ENCODE data around the gene CPB1. TPM values are rescaled to one million over a fixed set of nuclear protein-coding genes. Genes with fewer than 3 reads are reported as not detected.

CPB1 gene
- total RNA-seq, 1 donor from 2014 or later: 11.9 TPM

GRCh38 chr3:148880681-148881080 is 53.1 kb downstream of the CPB1 start:
- no peaks in the 10 kb centered on the region for H3K27me3 Mint-ChIP-seq (ENCODE audit: low read depth)
- peaks cover 24% of the 10 kb centered on the region for H3K4me1 Mint-ChIP-seq
- H3K9me3 Mint-ChIP-seq: no peaks in the 10 kb centered on the region
- no peak overlapping the region for H3K27ac Mint-ChIP-seq
- no peak overlapping the region for H3K4me3 Mint-ChIP-seq
- TF ChIP-seq CTCF (IDR thresholded peaks at IDR 0.05; ENCODE audit: unreplicated experiment): no peak
- H3K36me3 Mint-ChIP-seq: no peaks in the 10 kb centered on the region
- no peak for DNase-seq (ENCODE audit: low spot score in 2 of 2, unreplicated experiment in 2 of 2)

- H3K4me1 Mint-ChIP-seq: peaks cover 24% of the 10 kb centered on the region
- no peak overlapping the region for H3K27ac Mint-ChIP-seq
- TF ChIP-seq CTCF (IDR thresholded peaks at IDR 0.05; ENCODE audit: unreplicated experiment): no peak
- H3K4me3 Mint-ChIP-seq: no peak overlapping the region
- H3K9me3 Mint-ChIP-seq: no peaks in the 10 kb centered on the region
- no peak for DNase-seq (ENCODE audit: low spot score in 2 of 2, unreplicated experiment in 2 of 2)
- no peaks in the 10 kb centered on the region for H3K36me3 Mint-ChIP-seq
- H3K27me3 Mint-ChIP-seq (ENCODE audit: low read depth): no peaks in the 10 kb centered on the region
Observed at GRCh38 chr3:148881286-148881685, 53.7 kb downstream of the CPB1 start.

- H3K27ac Mint-ChIP-seq: no peak overlapping the region
- no peak for DNase-seq (ENCODE audit: low spot score in 2 of 2, unreplicated experiment in 2 of 2)
Observed at GRCh38 chr3:148882288-148882687, 54.7 kb downstream of the CPB1 start.

GRCh38 chr3:148883163-148883562 is 55.6 kb downstream of the CPB1 start:
- Mint-ChIP-seq H3K9me3 (no peaks in the 10 kb centered on the region), H3K4me3 (no peak overlapping the region), H3K27ac (no peak overlapping the region), H3K4me1 (peaks cover 16% of the 10 kb centered on the region), H3K36me3 (no peaks in the 10 kb centered on the region), H3K27me3 (ENCODE audit: low read depth) (no peaks in the 10 kb centered on the region)
- no peak for TF ChIP-seq CTCF (IDR thresholded peaks at IDR 0.05; ENCODE audit: unreplicated experiment)
- no peak for DNase-seq (ENCODE audit: low spot score in 2 of 2, unreplicated experiment in 2 of 2)

More at GRCh38 chr3:148882288-148882687, 54.7 kb downstream of the CPB1 start:
- Mint-ChIP-seq H3K4me1 (peaks cover 22% of the 10 kb centered on the region), H3K27me3 (ENCODE audit: low read depth) (no peaks in the 10 kb centered on the region), H3K4me3 (no peak overlapping the region), H3K9me3 (no peaks in the 10 kb centered on the region), H3K36me3 (no peaks in the 10 kb centered on the region)
- no peak for TF ChIP-seq CTCF (IDR thresholded peaks at IDR 0.05; ENCODE audit: unreplicated experiment)

- no peak overlapping the region for H3K4me3 Mint-ChIP-seq
- H3K9me3 Mint-ChIP-seq: no peaks in the 10 kb centered on the region
- H3K27ac Mint-ChIP-seq: no peak overlapping the region
- TF ChIP-seq CTCF (IDR thresholded peaks at IDR 0.05; ENCODE audit: unreplicated experiment): no peak
- no peak for DNase-seq (ENCODE audit: low spot score in 2 of 2, unreplicated experiment in 2 of 2)
- no peaks in the 10 kb centered on the region for H3K27me3 Mint-ChIP-seq (ENCODE audit: low read depth)
- H3K36me3 Mint-ChIP-seq: no peaks in the 10 kb centered on the region
- peaks cover 9% of the 10 kb centered on the region for H3K4me1 Mint-ChIP-seq
Observed at GRCh38 chr3:148884261-148884660, 56.6 kb downstream of the CPB1 start.

- Mint-ChIP-seq H3K36me3 (no peaks in the 10 kb centered on the region), H3K4me1 (no peaks in the 10 kb centered on the region), H3K9me3 (peaks cover 14% of the 10 kb centered on the region), H3K27ac (no peak overlapping the region), H3K27me3 (ENCODE audit: low read depth) (no peaks in the 10 kb centered on the region), H3K4me3 (no peak overlapping the region)
- DNase-seq (ENCODE audit: low spot score in 2 of 2, unreplicated experiment in 2 of 2): no peak
- TF ChIP-seq CTCF (IDR thresholded peaks at IDR 0.05; ENCODE audit: unreplicated experiment): no peak
Observed at GRCh38 chr3:148889828-148890227, 62.2 kb downstream of the CPB1 start.
